ENCODE results near the gene AHNAK2. TPM values are rescaled to one million over a fixed set of nuclear protein-coding genes. Genes with fewer than 3 reads are reported as not detected.
"Not testable (repeated sequence)": the region's sequence is repeated elsewhere in the genome, so short reads cannot be mapped to it uniquely, and the experiment has no call there.

The AHNAK2 gene
- total RNA-seq, 1 experiment from 2014 or later, result 31.1 TPM

DNA sequence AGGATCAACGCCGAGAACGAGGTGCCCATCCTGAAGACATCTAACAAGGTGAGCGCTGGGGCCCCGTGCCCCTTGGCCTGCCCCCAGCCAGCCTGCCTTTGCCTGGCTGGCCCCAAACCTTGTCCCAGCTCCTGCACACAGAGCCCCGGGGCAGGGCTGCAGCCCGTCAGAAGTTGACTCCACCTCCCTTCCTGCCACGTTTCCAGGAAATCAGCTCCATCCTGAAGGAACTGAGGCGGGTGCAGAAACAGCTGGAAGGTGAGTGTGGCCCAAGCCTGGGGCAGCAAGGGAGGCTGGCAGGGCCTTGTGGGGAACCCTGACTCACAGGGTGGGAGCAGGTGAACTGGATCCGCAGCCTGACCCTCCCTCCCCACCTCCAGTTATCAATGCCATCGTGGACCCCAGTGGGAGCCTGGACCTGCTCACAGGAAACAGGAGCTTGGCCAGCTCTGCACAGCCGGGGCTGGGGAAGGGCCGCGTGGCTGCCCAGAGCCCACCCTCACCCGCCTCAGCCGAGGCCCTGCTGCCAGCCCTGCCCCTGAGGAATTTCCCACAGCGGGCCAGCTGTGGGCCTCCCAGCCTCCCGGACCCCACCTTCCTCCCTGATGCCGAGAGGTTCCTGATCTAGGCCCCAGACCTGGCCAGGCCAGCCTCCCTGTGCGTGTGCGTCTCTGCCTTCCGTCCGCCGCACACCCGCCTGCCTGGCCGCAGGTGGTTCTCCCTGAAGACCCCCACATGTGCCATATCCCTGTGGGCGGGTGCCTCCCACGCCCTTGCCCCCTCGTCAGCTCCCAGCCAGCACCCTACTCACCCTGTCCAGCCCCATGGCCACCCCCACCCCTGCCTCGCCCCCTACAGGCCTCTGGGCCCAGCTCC, 83.6 kb downstream of the AHNAK2 start:
- in situ Hi-C loops (cut with HindIII; ENCODE audit: low sequenced_read_pairs), result no loop called here
- DNase-seq (ENCODE audit: low spot score), result no peak

DNA sequence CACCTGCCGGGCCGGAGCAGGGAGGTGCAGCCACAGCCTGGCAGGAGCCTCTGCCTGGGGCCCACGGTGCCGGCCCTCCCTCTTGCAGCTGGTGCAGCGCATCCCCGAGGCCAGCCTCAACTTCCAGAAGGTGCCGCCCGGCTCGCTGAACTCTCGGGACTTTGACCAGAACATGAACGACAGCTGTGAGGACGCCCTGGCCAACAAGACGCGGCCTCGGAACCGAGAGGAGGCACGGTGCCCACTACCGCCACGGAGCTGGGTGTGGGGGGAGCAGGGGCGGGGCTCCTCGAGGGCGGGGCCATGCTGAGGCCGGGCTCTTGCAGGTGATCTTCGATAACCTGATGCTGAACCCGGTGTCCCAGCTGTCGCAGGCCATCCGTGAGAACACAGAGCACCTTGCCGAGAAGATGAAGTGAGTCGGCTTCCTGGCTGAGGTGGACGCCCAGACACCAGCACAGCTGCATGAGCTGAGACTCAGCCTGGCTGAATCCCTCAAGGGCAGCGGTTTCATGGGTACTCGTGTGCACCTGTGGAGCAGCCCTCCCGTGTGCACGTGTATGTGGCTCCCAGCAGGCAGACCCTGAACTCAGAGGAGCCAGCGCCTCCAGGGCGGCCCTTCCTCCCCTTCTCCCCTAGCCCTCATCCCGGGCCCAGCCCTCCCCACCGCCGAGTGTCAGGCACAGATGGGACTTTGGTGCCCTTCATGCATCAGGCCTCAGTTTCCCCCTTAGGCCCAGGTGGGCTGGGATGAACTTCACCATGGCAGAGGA, 84.6 kb downstream of the AHNAK2 start:
- in situ Hi-C loops (cut with HindIII; ENCODE audit: low sequenced_read_pairs), result no loop called here
- DNase-seq (ENCODE audit: low spot score), result no peak

DNA sequence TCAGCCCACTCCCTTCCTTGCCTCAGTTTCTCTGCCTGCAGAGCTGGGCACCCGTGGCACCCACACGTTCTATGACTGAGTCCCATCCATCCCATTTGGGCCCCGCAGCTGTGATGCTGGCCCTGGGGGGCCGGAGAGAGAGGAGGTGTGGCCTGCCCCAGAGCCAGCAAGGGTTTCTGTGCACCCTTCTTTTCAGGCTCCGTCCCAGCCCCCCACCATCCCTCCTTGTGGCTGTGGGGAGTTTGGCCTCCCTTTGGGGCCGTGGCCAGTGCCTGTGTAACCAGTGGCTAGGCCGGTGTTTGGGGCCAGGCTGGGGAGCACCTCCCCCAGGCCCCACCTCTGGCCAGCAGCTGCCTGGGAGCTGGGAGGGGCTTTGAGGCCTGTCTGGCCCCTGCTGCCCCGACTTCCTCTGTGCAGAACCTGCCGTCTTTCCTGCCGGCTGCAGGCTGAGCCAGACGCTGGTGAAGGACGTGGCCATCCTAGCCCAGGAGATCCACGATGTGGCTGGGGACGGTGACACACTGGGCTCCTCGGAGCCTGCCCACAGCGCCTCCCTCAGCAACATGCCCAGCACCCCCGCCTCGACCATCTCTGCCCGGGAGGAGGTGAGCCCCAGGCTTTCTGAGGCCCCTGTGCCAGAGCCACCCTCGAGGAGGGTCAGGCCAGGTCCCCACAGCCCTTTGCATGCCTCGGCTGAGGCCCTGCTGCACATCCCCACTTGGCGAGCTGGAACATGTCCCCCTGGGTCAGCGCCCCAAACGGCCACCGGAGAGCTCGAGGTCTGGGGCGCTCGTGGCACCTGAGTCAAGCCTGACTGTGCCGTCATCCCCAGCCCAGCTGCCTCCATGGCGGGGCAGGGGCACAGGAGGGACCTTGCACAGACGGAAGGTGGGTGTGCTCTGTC, 85.4 kb downstream of the AHNAK2 start:
- DNase-seq (ENCODE audit: low spot score), result no peak
- in situ Hi-C loops (cut with HindIII; ENCODE audit: low sequenced_read_pairs), result no loop called here

GRCh38 chr14:104891664-104892530, 86.3 kb downstream of the AHNAK2 start:
- in situ Hi-C loops (cut with HindIII; ENCODE audit: low sequenced_read_pairs), result no loop called here
- DNase-seq (ENCODE audit: low spot score), result no peak

DNA sequence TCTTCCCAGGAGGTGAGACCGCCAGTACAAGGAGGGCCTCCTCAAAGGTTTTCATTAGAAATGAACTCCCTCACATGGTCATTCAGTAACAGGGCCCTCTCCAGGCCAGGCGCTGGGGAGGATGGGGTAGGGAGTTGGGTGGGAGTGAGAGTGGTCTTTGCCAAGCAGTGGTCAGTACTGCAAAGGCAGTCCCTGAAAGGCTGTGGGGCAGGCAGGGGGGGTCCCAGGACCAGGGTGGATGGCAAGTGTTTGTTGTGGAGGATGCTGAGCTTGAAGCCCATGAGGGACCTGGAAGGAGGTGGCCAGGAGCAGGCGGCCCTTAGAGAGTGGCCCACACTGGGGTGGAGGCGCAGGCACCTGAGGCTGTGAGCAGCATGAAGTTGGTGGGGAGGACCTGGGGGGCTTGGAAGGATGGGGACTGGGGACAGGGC, 87.0 kb downstream of the AHNAK2 start:
- in situ Hi-C loops (cut with HindIII; ENCODE audit: low sequenced_read_pairs), result no loop called here
- DNase-seq (ENCODE audit: low spot score), result no peak

DNA sequence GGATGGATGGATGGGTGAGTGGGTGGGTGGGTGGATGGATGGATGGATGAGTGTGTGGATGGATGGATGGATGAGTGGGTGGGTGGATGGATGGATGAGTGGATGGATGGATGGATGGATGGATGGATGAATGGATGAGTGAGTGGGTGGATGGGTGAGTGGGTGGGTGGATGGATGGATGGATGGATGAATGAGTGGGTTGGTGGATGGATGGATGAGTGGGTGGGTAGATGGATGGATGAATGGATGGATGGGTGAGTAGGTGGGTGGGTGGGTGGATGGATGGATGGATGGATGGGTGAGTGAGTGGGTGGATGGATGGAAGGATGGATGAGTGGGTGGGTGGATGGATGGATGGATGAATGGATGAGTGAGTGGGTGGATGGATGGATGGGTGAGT, 87.9 kb downstream of the AHNAK2 start:
- DNase-seq (ENCODE audit: low spot score); in situ Hi-C loops (cut with HindIII; ENCODE audit: low sequenced_read_pairs): not testable (repeated sequence)

GRCh38 chr14:104889375-104889757, 88.8 kb downstream of the AHNAK2 start:
- DNase-seq (ENCODE audit: low spot score), result no peak
- in situ Hi-C loops (cut with HindIII; ENCODE audit: low sequenced_read_pairs), result no loop called here

DNA sequence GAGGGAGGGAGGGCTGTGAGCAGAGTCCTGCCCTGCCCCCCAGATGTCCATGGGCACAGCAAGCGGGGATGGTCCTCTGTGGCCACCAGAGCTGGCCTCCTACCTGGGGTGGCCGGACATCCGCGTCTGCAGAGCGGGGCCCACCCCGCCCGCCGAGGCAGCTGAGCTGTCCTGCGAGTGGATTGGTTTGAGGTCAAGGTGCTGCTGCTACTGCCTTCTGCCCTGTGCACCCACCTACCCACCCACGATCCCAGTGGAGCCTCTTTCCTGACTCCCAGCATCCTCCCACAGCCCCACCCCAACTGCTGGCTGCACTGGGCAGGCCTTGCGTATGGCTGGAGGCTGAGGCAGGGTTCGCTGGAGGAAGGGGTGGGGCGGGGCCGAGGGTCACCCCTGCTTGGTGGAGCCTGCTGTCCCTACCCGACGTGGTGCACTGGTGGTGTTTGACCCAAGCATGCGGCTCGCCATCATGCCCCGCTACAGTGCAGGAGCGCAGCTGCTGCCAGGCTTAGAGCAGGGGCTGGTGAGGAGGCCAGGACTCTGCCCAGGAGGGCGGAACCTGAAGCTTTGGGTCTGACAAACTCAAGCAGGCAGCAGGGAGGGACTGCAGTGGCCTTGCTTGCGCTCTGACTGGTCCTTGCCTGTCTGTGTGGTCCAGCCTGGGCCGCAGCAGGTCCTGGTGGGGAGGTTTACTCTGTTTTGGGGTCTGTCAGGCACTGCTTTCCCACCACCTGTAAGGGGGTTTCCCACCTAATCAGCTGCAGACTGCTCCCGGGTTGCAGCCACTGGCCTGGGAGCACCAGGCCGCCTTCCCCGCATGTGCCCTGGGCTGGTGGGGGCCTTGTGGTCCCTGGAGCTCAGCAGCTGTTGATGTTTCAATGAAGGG, 89.4 kb downstream of the AHNAK2 start:
- in situ Hi-C loops (cut with HindIII; ENCODE audit: low sequenced_read_pairs), result no loop called here
- DNase-seq (ENCODE audit: low spot score), result no peak

DNA sequence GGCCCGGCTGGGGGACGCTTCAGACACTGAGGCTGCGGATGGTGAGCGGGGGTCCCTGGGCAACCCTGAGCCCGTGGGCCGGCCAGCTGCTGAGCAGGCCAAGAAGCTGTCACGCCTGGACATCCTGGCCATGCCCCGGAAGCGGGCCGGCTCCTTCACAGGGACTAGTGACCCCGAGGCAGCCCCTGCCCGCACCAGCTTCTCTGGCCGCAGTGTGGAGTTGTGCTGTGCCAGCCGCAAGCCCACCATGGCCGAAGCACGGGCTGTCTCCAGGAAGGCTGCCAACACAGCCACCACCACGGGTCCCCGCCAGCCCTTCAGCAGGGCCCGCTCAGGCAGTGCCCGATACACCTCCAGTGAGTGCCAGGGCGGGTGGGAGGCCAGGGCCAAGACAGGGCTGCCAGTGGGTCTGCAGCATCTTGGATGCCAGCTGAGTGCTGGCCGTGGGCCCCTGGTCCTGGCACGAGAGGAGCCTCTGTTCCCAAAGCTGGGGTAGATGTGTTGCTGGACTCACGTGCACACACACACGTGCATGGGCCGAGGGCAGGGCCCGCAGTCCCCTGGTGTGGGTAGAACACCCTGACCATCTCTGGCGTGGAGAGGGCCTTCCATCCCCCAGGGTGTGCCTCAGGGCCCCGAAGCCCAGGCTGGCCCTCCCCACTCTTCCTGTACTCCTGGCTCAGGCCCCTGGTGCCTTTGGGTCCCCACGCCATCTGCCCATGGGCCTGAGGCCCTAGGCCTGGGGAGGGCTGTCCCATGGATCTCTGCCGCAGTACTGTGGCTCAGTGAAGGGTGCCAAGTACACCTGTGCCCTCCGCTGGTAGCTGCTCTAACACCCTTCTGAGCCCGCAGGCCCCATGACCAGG, 90.3 kb downstream of the AHNAK2 start:
- no peak for DNase-seq (ENCODE audit: low spot score)
- in situ Hi-C loops (cut with HindIII; ENCODE audit: low sequenced_read_pairs), result no loop called here

Other genes with a start within 250 kb of the AHNAK2 start
- 207 and 294 TPM in 2 replicates for gene SIVA1, start 225.2 kb downstream of the AHNAK2 start, total RNA-seq (2014; rRNA removed; shearing (Covaris generic))
- 220 and 224 TPM in 2 replicates for gene AKT1, start 182.6 kb downstream of the AHNAK2 start, total RNA-seq (2014; rRNA removed; shearing (Covaris generic))
- 14.3 and 25.3 TPM in 2 replicates for gene ZBTB42, start 177.3 kb downstream of the AHNAK2 start, total RNA-seq (2014; rRNA removed; shearing (Covaris generic))
- 10.6 and 14.4 TPM in 2 replicates for gene CEP170B, start 113.1 kb downstream of the AHNAK2 start, total RNA-seq (2014; rRNA removed; shearing (Covaris generic))
- gene PLD4, start 53.5 kb downstream of the AHNAK2 start, total RNA-seq (2014; rRNA removed; shearing (Covaris generic)), result not detected in 2 replicates
- 10.5 and 18.0 TPM in 2 replicates for gene CLBA1, start 7.4 kb upstream of the AHNAK2 start, total RNA-seq (2014; rRNA removed; shearing (Covaris generic))
- gene CDCA4, start 42.7 kb upstream of the AHNAK2 start, total RNA-seq (2014; rRNA removed; shearing (Covaris generic)), result 69.8 and 83.1 TPM in 2 replicates
- 0.43 TPM in 1 of 2 replicates, not detected in the other for gene GPR132, start 87.1 kb upstream of the AHNAK2 start, total RNA-seq (2014; rRNA removed; shearing (Covaris generic))
- 8.6 and 17.2 TPM in 2 replicates for gene JAG2, start 190.4 kb upstream of the AHNAK2 start, total RNA-seq (2014; rRNA removed; shearing (Covaris generic))
- gene NUDT14, start 202.9 kb upstream of the AHNAK2 start, total RNA-seq (2014; rRNA removed; shearing (Covaris generic)), result 39.0 and 46.0 TPM in 2 replicates